SK-N-MC (cell line): ENCODE results near the gene MTM1.

Source experiments
- EZH2 ChIP-seq: fragments of 200-600 bp; sonication (generic); IDR thresholded peaks from one replicate; pipeline ENCODE4 v1.6.1; 2017; ENCODE audit warnings: antibody characterized with exemption
- FOXP2 ChIP-seq: optimal IDR thresholded peaks from 2 replicates; pipeline ENCODE3; 2011; ENCODE audit warnings: mild to moderate bottlenecking, moderate library complexity; ENCODE audit not compliant: insufficient read depth; ENCODE audit errors: extremely low read length, control extremely low read depth
- POLR2AphosphoS5 ChIP-seq: IDR thresholded peaks from 2 replicates; pipeline ENCODE4 v1.6.1; 2012; ENCODE audit warnings: mild to moderate bottlenecking, low read depth, low read length, borderline replicate concordance

DNA sequence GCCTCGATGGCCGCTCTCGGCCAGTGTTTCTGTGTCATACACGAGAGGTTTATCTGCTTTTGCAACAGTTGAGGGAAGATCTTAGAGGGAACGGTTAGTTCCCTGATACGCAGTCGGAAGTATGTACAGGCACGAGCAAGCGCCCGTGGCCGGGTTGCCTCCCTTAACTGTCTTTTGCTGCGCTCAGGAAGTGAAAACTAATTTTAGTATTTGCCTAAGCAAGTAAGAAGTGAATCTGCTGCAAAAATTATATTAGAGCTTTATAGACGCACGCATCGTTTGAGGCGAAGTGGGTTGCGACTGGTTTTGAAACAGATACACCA is 695 bp downstream of the MTM1 start:
- TF ChIP-seq POLR2AphosphoS5 (no peak), EZH2 (no peak), FOXP2 (no peak)
